ENCODE measurements around the gene IQGAP1.
A peak's percentile ranks its signal among the peaks of the same experiment; 100 is the strongest.
"Not testable (repeated sequence)": the region's sequence is repeated elsewhere in the genome, so short reads cannot be mapped to it uniquely, and the experiment has no call there.

IQGAP1 gene, protein sequence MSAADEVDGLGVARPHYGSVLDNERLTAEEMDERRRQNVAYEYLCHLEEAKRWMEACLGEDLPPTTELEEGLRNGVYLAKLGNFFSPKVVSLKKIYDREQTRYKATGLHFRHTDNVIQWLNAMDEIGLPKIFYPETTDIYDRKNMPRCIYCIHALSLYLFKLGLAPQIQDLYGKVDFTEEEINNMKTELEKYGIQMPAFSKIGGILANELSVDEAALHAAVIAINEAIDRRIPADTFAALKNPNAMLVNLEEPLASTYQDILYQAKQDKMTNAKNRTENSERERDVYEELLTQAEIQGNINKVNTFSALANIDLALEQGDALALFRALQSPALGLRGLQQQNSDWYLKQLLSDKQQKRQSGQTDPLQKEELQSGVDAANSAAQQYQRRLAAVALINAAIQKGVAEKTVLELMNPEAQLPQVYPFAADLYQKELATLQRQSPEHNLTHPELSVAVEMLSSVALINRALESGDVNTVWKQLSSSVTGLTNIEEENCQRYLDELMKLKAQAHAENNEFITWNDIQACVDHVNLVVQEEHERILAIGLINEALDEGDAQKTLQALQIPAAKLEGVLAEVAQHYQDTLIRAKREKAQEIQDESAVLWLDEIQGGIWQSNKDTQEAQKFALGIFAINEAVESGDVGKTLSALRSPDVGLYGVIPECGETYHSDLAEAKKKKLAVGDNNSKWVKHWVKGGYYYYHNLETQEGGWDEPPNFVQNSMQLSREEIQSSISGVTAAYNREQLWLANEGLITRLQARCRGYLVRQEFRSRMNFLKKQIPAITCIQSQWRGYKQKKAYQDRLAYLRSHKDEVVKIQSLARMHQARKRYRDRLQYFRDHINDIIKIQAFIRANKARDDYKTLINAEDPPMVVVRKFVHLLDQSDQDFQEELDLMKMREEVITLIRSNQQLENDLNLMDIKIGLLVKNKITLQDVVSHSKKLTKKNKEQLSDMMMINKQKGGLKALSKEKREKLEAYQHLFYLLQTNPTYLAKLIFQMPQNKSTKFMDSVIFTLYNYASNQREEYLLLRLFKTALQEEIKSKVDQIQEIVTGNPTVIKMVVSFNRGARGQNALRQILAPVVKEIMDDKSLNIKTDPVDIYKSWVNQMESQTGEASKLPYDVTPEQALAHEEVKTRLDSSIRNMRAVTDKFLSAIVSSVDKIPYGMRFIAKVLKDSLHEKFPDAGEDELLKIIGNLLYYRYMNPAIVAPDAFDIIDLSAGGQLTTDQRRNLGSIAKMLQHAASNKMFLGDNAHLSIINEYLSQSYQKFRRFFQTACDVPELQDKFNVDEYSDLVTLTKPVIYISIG (N-terminal part only)

GRCh38 chr15:90387534-90388461, at the start of gene IQGAP1:
Gene IQGAP1, plus strand, starts transcription at chr15:90388242. Its CDS starts 100 bp downstream, at chr15:90388342.
- DNase-seq = peak; percentile 89 to 96

GRCh38 chr15:90338532-90338931, 49.5 kb upstream of the IQGAP1 start:
- DNase-seq = no peak

DNA sequence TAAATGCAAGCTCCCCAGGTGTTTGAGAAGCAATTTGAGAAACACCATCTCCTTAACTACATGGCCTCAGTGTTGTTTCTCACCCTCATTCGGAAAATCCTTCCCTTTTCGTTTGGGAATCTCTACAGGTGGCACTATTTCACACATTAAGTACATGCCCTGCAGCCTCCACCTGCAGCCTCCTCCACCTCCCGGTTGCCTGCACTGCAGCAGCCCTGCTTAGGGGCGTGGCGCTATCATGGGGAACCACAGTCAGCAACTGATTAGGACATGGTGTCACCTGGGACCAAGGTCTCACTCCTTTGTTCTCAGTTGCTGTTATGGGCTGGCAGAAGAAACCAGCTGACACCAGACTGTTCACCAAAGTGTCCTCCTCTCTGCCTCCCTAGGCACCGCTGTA, 47.7 kb upstream of the IQGAP1 start:
- no peak for DNase-seq

- no peak for DNase-seq
These were observed 44.7 kb upstream of the IQGAP1 start for GRCh38 chr15:90343302-90343790.

GRCh38 chr15:90344662-90345061, 43.4 kb upstream of the IQGAP1 start:
- DNase-seq = no peak

DNA sequence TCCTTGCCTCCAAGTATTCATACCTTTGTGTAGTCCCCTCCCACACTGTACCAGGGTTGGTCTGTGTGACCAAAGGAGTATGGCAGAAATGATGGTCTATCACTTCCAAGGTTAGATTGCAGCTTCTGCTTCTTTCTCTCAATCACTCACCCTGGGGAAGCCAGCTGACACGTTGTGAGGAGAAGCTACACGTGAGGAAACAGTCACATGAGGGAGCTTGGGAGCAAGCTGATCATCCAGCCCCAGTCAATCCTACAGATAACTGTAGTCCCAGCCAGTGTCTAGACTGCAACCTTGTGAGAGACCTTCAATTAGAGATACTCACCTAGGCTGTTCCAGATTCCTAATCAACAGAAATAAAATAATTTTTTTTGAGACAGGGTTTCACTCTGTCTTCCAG, 42.2 kb upstream of the IQGAP1 start:
- DNase-seq = no peak

DNA sequence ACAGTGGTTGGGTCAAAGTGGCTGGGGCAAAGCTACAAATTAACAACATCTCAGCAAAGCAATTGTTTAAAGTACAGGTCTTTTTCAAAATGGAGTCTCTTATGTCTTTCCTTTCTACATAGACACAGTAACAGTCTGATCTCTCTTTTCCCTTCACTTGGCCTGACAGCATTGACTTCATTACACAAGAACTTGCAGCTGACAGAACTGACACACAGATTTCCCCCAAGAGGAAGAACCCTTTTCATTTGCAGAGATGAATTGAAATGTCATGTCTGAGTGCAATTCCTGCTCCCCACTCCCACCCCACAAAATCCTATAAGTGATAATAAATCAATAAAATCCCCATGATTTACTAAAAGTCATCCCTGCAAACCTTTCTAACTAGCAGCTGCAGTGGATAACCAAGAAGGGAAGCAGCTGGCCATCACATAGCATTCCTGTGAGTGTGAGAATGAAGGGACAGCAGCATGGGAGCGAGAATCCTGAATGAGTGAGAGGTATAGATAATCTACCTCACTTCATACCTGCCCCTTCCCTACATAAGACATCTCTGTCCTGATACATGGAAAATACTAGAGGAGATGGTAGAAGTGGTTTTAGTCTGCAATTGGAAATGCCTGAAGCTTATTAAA, 40.5 kb upstream of the IQGAP1 start:
- DNase-seq = not testable (repeated sequence)

DNA sequence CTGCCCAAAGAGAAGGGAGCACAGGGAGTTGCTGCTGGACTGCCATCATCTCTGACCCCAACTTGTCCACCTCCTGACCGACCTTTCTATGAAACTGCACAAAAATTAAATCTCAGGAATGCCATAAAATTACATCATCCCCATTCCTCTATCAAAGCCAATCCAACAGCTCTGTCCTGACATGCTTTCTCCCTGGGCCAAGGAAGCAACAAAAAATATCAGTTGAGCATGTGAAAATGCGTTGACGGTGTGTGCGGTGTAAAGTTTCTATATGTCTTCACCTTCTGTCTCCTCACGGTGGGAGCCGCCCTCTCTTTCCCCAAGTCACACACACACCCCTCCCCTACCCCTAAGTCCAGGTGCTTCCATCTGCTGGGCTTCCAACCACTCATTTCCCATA, 39.6 kb upstream of the IQGAP1 start:
- no peak for DNase-seq

DNA sequence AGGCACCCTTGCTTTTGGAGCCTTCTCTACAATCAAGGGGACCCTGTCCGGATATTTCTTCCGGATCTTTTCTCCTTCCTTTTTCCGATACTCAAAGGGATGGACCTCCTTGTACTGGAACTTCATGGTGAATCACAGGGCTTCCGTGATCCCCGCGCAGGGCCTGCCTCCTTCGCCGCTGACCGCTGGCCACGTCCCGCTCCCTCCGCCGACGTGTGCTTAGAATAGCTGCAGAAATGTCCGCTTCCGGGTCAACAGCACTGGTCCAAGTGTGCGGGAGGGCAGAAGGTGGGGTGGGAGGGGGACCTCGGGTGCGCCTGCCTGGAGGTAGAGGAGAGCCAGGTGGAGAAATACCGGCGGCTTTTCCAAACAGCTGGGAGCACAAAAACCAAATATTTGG, 39.0 kb upstream of the IQGAP1 start:
- no peak for DNase-seq

GRCh38 chr15:90349821-90350220, 38.2 kb upstream of the IQGAP1 start:
- no peak for DNase-seq

- no peak for DNase-seq
These were observed 36.4 kb upstream of the IQGAP1 start for GRCh38 chr15:90351479-90352106.

- DNase-seq = peak; percentile 90 to 97
These were observed 35.7 kb upstream of the IQGAP1 start, which contains the start of gene ZNF774 for GRCh38 chr15:90352107-90352893. Gene ZNF774, plus strand, starts transcription at chr15:90352284. Its CDS starts 2,377 bp downstream, at chr15:90354661.

- DNase-seq = no peak
These were observed 33.1 kb upstream of the IQGAP1 start for GRCh38 chr15:90354986-90355385.

DNA sequence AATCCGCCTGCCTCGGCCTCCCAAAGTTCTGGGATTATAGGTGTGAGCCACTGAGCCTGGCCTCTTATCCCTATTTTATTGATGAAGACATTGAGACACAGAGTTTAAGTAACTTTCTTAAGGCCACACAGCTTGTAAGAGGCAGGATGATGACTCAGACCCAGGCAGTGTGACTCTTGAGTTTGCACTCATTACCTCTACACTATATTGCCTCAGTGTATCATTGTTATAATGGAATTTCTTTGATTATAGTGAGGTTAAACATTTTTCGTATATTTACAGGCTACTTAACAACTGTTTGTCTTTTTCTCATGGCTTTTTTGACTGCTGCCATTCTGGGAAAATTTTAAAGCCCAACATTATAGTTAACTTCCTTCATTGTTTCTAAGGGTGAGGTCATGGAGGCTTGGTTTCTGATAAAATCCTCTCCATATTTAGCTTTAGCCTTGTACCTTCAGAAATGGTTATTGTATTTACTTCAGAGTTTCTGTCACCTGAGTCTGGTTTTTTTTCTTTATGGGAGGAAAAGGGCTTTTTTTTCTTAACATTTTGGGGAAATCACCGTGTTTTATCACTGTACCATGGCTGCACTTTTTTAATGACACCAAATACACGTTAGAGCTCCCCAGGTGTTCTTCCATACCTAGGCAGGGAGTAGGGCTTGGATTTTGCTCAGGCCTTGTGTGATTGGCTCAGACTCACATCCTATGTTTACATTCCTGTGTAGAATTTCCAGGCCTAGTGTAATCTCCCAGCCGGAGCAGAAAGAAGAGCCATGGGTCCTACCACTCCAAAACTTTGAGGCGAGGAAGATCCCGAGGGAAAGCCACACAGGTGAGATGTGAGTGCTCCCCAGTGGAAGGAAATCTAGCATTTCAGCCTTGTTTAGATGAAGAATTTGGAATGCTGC, 29.7 kb upstream of the IQGAP1 start:
- no peak for DNase-seq

DNA sequence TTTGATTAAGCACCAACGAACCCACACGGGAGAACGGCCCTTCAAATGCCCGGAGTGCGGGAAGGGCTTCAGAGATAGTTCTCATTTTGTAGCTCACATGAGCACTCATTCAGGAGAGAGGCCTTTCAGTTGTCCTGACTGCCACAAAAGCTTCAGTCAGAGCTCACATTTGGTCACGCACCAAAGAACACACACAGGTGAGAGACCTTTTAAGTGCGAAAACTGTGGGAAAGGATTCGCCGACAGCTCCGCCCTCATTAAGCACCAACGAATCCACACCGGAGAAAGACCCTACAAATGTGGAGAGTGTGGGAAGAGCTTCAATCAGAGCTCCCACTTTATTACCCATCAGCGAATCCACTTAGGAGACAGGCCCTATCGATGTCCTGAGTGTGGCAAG, 27.3 kb upstream of the IQGAP1 start:
- DNase-seq = no peak

- DNase-seq = no peak
These were observed 25.2 kb upstream of the IQGAP1 start for GRCh38 chr15:90362936-90363212.

GRCh38 chr15:90364251-90364650, 23.8 kb upstream of the IQGAP1 start:
- DNase-seq = peak in 1 of 2 experiments; percentile 23

- no peak for DNase-seq
These were observed 22.5 kb upstream of the IQGAP1 start for GRCh38 chr15:90365414-90366055.
